ENCODE results near the gene DCX.

Gene DCX

GRCh38 chrX:111322231-111322855, 89.6 kb downstream of the DCX start:
- no peaks in the 10 kb centered on the region for H3K36me3 ChIP-seq (ENCODE audit: insufficient read depth, low read length)
- no peak overlapping the region for H2AFZ ChIP-seq (ENCODE audit: low read depth, low read length)
- no peaks in the 10 kb centered on the region for H4K20me1 ChIP-seq (ENCODE audit: insufficient read depth, low read length)
- TF ChIP-seq CTCF (IDR thresholded peaks at IDR 0.05; ENCODE audit: borderline replicate concordance, extremely low read depth, low read length, poor library complexity, severe bottlenecking) (no peak), EZH2 (IDR thresholded peaks at IDR 0.05; ENCODE audit: borderline replicate concordance, low read depth, low read length, severe bottlenecking) (no peak)
- H3K4me1 ChIP-seq (ENCODE audit: insufficient read depth, low read length), result no peaks in the 10 kb centered on the region
- DNase-seq (no peak), ATAC-seq (ENCODE audit: insufficient read depth, low read depth) (no peak)
- H3K79me2 ChIP-seq (ENCODE audit: insufficient read depth, low read length), result no peaks in the 10 kb centered on the region
- H3K27me3 ChIP-seq (ENCODE audit: insufficient read depth, low read length, poor library complexity), result no peaks in the 10 kb centered on the region
- no peak overlapping the region for H3K27ac ChIP-seq (ENCODE audit: low read length)
- no peaks in the 10 kb centered on the region for H3K9me3 ChIP-seq (ENCODE audit: insufficient read depth, low read length, severe bottlenecking)
- H3K9ac ChIP-seq (ENCODE audit: low read depth, low read length), result no peak overlapping the region
- no peak overlapping the region for H3K4me2 ChIP-seq (ENCODE audit: insufficient read depth, low read length)
- no peak overlapping the region for H3K4me3 ChIP-seq (ENCODE audit: low read depth in 1 of 2, low read length in 2 of 2)

GRCh38 chrX:111319451-111319850, 92.5 kb downstream of the DCX start:
- Histone ChIP-seq H3K27ac (ENCODE audit: low read length) (no peak overlapping the region), H3K4me1 (ENCODE audit: insufficient read depth, low read length) (no peaks in the 10 kb centered on the region), H3K36me3 (ENCODE audit: insufficient read depth, low read length) (no peaks in the 10 kb centered on the region), H3K9ac (ENCODE audit: low read depth, low read length) (no peak overlapping the region), H3K27me3 (ENCODE audit: insufficient read depth, low read length, poor library complexity) (no peaks in the 10 kb centered on the region), H3K9me3 (ENCODE audit: insufficient read depth, low read length, severe bottlenecking) (no peaks in the 10 kb centered on the region), H4K20me1 (ENCODE audit: insufficient read depth, low read length) (no peaks in the 10 kb centered on the region), H3K4me2 (ENCODE audit: insufficient read depth, low read length) (no peak overlapping the region), H3K4me3 (ENCODE audit: low read depth in 1 of 2, low read length in 2 of 2) (no peak overlapping the region), H2AFZ (ENCODE audit: low read depth, low read length) (no peak overlapping the region), H3K79me2 (ENCODE audit: insufficient read depth, low read length) (no peaks in the 10 kb centered on the region)
- DNase-seq (no peak), ATAC-seq (ENCODE audit: insufficient read depth, low read depth) (no peak)
- TF ChIP-seq CTCF (IDR thresholded peaks at IDR 0.05; ENCODE audit: borderline replicate concordance, extremely low read depth, low read length, poor library complexity, severe bottlenecking) (no peak), EZH2 (IDR thresholded peaks at IDR 0.05; ENCODE audit: borderline replicate concordance, low read depth, low read length, severe bottlenecking) (no peak)

- H3K4me1 ChIP-seq (ENCODE audit: insufficient read depth, low read length), result no peaks in the 10 kb centered on the region
- ATAC-seq (ENCODE audit: insufficient read depth, low read depth) (no peak), DNase-seq (no peak)
- H3K79me2 ChIP-seq (ENCODE audit: insufficient read depth, low read length), result no peaks in the 10 kb centered on the region
- no peak overlapping the region for H3K9ac ChIP-seq (ENCODE audit: low read depth, low read length)
- no peak overlapping the region for H2AFZ ChIP-seq (ENCODE audit: low read depth, low read length)
- no peak overlapping the region for H3K4me2 ChIP-seq (ENCODE audit: insufficient read depth, low read length)
- H4K20me1 ChIP-seq (ENCODE audit: insufficient read depth, low read length), result no peaks in the 10 kb centered on the region
- H3K36me3 ChIP-seq (ENCODE audit: insufficient read depth, low read length), result no peaks in the 10 kb centered on the region
- no peaks in the 10 kb centered on the region for H3K9me3 ChIP-seq (ENCODE audit: insufficient read depth, low read length, severe bottlenecking)
- H3K4me3 ChIP-seq (ENCODE audit: low read depth in 1 of 2, low read length in 2 of 2), result no peak overlapping the region
- H3K27ac ChIP-seq (ENCODE audit: low read length), result no peak overlapping the region
- no peaks in the 10 kb centered on the region for H3K27me3 ChIP-seq (ENCODE audit: insufficient read depth, low read length, poor library complexity)
- TF ChIP-seq EZH2 (IDR thresholded peaks at IDR 0.05; ENCODE audit: borderline replicate concordance, low read depth, low read length, severe bottlenecking) (no peak), CTCF (IDR thresholded peaks at IDR 0.05; ENCODE audit: borderline replicate concordance, extremely low read depth, low read length, poor library complexity, severe bottlenecking) (no peak)
These were observed 93.1 kb downstream of the DCX start for GRCh38 chrX:111318901-111319300.
